GM12864 (cell line): ENCODE measurements around the gene TXNL1.

Experiments used
- DNase-seq: peaks from one replicate; pipeline ENCODE4 v3.0.0-alpha.2; 2011; ENCODE audit warnings: low read depth
- H3K4me3 ChIP-seq: 2 replicates; pipeline ENCODE4 v1.5.1; 2011; ENCODE audit warnings: mild to moderate bottlenecking, low read depth, low read length, control low read depth
- TF ChIP-seq, protein P1 (sequence below): IDR thresholded peaks from 2 replicates; pipeline ENCODE4 v1.5.1; 2011; ENCODE audit warnings: low read depth, mild to moderate bottlenecking, moderate library complexity, low read length, control low read depth, inconsistent platforms; ENCODE audit errors: missing control alignments

TXNL1 gene

DNA sequence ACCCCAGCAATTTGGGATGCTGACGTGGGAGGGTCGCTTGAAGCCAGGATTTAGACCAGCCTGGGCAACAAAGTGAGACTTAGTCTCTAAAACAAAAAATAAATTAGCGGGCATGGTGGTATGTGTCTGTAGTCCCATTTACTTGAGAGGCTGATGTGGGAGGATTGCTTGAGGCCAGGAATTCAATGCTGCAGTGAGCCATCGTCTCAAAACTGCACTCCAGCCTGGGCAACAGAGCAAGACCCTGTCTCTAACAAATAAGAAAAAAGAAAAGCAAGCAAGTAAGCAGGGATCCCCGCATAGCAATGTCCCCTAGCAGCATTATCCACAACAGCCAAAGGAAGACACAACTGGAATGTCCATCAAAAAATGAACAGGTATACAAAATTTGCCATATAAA is 3.4 kb downstream of the TXNL1 start:
- TF ChIP-seq, protein P1, sequence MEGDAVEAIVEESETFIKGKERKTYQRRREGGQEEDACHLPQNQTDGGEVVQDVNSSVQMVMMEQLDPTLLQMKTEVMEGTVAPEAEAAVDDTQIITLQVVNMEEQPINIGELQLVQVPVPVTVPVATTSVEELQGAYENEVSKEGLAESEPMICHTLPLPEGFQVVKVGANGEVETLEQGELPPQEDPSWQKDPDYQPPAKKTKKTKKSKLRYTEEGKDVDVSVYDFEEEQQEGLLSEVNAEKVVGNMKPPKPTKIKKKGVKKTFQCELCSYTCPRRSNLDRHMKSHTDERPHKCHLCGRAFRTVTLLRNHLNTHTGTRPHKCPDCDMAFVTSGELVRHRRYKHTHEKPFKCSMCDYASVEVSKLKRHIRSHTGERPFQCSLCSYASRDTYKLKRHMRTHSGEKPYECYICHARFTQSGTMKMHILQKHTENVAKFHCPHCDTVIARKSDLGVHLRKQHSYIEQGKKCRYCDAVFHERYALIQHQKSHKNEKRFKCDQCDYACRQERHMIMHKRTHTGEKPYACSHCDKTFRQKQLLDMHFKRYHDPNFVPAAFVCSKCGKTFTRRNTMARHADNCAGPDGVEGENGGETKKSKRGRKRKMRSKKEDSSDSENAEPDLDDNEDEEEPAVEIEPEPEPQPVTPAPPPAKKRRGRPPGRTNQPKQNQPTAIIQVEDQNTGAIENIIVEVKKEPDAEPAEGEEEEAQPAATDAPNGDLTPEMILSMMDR: no peak
- H3K4me3 ChIP-seq: no peak overlapping the region
- DNase-seq: no peak

GRCh38 chr18:56632070-56633022 is 6.0 kb downstream of the TXNL1 start:
- TF ChIP-seq, protein P1: no peak
- no peak for DNase-seq
- H3K4me3 ChIP-seq: no peak overlapping the region

GRCh38 chr18:56627991-56628390 is 10.4 kb downstream of the TXNL1 start:
- TF ChIP-seq, protein P1: no peak
- no peak overlapping the region for H3K4me3 ChIP-seq
- no peak for DNase-seq

GRCh38 chr18:56615738-56616520 is 22.5 kb downstream of the TXNL1 start:
- no peak for DNase-seq
- TF ChIP-seq, protein P1: no peak
- no peak overlapping the region for H3K4me3 ChIP-seq

DNA sequence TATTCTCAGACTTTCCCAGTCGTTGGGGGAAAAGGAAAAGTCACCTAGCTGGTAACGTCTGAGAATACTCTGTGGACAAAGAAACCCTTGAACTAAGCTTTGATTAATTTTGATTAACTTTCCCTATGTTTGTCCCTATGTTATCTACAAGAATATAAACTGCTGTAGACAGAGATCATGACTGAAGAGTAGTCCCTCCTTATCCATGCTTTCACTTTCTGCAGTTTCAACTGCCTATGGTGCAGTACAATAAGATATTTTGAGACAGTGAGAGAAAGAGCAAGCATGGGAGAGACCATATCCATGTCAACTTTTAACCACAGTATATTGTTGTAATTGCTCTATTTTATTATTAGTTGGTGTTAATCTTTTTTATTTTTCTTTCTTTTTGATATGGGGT is 31.8 kb downstream of the TXNL1 start:
- DNase-seq: no peak
- TF ChIP-seq, protein P1: no peak
- no peak overlapping the region for H3K4me3 ChIP-seq

DNA sequence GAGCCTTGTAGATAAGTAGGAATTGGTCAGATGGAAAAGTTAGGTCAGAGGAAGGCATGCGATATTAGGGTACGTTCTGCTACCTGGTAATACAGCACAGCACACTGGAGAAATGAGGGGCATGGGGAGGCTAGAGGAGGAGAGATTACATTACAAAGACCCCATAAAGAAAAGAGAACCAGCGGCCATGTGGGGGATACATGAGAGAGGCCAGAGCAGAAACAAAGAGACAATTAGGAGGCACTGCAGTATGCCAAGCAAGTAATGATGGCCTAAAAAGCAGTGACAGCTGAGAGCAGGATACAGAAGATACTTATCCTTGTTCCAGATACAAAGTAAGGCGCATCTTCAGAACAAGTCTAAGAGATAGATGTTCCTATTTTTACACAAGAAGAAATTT is 40.0 kb downstream of the TXNL1 start:
- no peak overlapping the region for H3K4me3 ChIP-seq
- TF ChIP-seq, protein P1: no peak
- DNase-seq: no peak
